ENCODE data around the gene ITGB6. TPM values are rescaled to one million over a fixed set of nuclear protein-coding genes. Genes with fewer than 3 reads are reported as not detected.

ITGB6 gene
- total and polyA plus RNA-seq, 2 of the 4 experiments (the other 2 are of a cell fraction): under 0.01 TPM; not detected in 1

DNA sequence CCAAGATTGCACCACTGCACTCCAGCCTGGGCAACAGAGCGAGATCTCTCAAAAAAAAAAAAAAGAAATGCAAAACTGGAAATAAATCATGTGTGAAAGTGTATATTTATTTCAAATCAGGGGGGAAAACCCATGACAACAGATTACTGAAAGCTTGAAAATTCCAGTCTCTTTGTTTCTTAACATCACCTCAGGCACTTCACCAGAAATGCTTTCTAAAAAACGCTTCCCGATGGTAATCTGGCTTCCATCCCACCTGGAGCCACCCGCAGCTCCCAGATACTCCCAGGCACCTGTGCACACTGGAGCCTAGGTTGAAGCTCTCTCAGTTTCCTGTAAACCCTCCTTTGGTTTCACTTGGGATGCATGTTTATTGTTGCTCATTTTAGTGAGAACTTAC lies 7.2 kb upstream of the ITGB6 start:
- no TSS peak for BruUV-seq (replicated peaks)
- 0 out of 2 replicates have a peak overlapping the region, but pooled peaks have one; percentile 15 for H3K56ac ChIP-seq (ENCODE audit: extremely low read depth, insufficient read depth, low read length)
- dilution Hi-C loops (cut with HindIII; ENCODE audit: low sequenced_read_pairs, unreplicated experiment) (no loop called here), intact Hi-C loops (cut with micrococcal nuclease) (no loop called here), in situ Hi-C loops (cut with MboI; ENCODE audit: low sequenced_read_pairs) (no loop called here)
- H4K5ac ChIP-seq (ENCODE audit: low read depth, low read length): peak overlapping the region; percentile 59; the same call in 1 of the 2 replicates
- H2BK15ac ChIP-seq (ENCODE audit: low read depth, low read length): peak overlapping the region; percentile 75; the same call in 1 of the 3 replicates
- H3K9ac ChIP-seq (ENCODE audit: low read depth, low read length): no peak overlapping the region
- H4K20me1 ChIP-seq (ENCODE audit: insufficient read depth, low read length): no peaks in the 10 kb centered on the region
- peak overlapping the region; percentile 92 for H3K4ac ChIP-seq (ENCODE audit: low read depth, low read length)
- H3K27ac ChIP-seq (ENCODE audit: insufficient read depth, low read length): 0 out of 2 replicates have a peak overlapping the region, but pooled peaks have one; percentile 42
- H3K18ac ChIP-seq (ENCODE audit: low read depth, low read length): peak overlapping the region; percentile 40; the same call in 1 of the 2 replicates
- POLR2A ChIA-PET (ENCODE audit: unreplicated experiment): no interaction called here
- H2BK120ac ChIP-seq (ENCODE audit: low read depth, low read length): peak overlapping the region; percentile 79
- no peak overlapping the region for H2AK9ac ChIP-seq (replicated peaks; ENCODE audit: low read depth, low read length, poor library complexity)
- no peak overlapping the region for H2AFZ ChIP-seq (replicated peaks; ENCODE audit: low read length, poor library complexity)
- no peak overlapping the region for H3K23ac ChIP-seq (ENCODE audit: low read depth, low read length)
- ATAC-seq (ENCODE audit: low read depth) (no peak), DNase-seq (no peak)
- peak overlapping the region; percentile 91 for H2BK5ac ChIP-seq (ENCODE audit: low read depth, low read length, poor library complexity, severe bottlenecking)
- peaks cover 34% of the 10 kb centered on the region for H3K9me1 ChIP-seq (ENCODE audit: insufficient read depth, low read length)
- CTCF ChIA-PET: interaction anchor here (1.4 to 1.6 kb wide), 2 partner anchors 44 to 856 kb away, joined by 4 read pairs; no protein-coding TSS in a partner anchor
- H3K79me1 ChIP-seq (ENCODE audit: low read depth in 1 of 2, low read length in 2 of 2): 0 out of 4 replicates have a peak, but pooled peaks cover 0 to 7% of the 10 kb centered on the region in 2 experiments
- H2BK20ac ChIP-seq (ENCODE audit: low read depth, low read length): peak overlapping the region; percentile 77
- H4K8ac ChIP-seq (ENCODE audit: low read depth in 2 of 2, low read length in 2 of 2): peak overlapping the region; percentile 73 to 86; a peak in 2 of 4 replicates
- peaks cover 35% of the 10 kb centered on the region for H3K4me1 ChIP-seq (ENCODE audit: control insufficient read depth, insufficient read depth, low read length)
- H3K4me3 ChIP-seq (ENCODE audit: insufficient read depth, low read depth, low read length): no peak overlapping the region
- H3K4me2 ChIP-seq (ENCODE audit: low read depth, low read length): no peak overlapping the region
- no peaks in the 10 kb centered on the region for H3K9me3 ChIP-seq (ENCODE audit: control insufficient read depth, insufficient read depth, low read length)
- no peak overlapping the region; the same call in 1 of the 2 replicates for H3K14ac ChIP-seq (replicated peaks; ENCODE audit: low read depth, low read length)
- H3K27me3 ChIP-seq (ENCODE audit: control insufficient read depth, insufficient read depth, low read length): no peaks in the 10 kb centered on the region
- 100% methylated on average over 1 of the region's 4 CpGs; no CpG with 5 or more reads in 1 of the 2 experiments for WGBS, 2 experiments (ENCODE audit: extremely low coverage in 2 of 2, insufficient read length in 1 of 2)
- TF ChIP-seq MXI1 (IDR thresholded peaks at IDR 0.05; ENCODE audit: borderline replicate concordance, low read depth, low read length) (no peak), MAFK (IDR thresholded peaks at IDR 0.05; ENCODE audit: low read depth, low read length) (no peak), BHLHE40 (IDR thresholded peaks at IDR 0.05; ENCODE audit: low read depth, low read length) (no peak), POLR2A (IDR thresholded peaks at IDR 0.05; ENCODE audit: low read depth, low read length) (no peak), RCOR1 (IDR thresholded peaks at IDR 0.05; ENCODE audit: insufficient replicate concordance, low read length) (no peak), RAD21 (IDR thresholded peaks at IDR 0.05; ENCODE audit: low read length) (no peak), CHD1 (IDR thresholded peaks at IDR 0.05; ENCODE audit: low read depth, low read length) (no peak), NFE2L2 (IDR thresholded peaks at IDR 0.05; ENCODE audit: low read depth, low read length) (no peak), MAZ (IDR thresholded peaks at IDR 0.05; ENCODE audit: borderline replicate concordance, low read depth, low read length) (no peak), CEBPB (IDR thresholded peaks at IDR 0.05; ENCODE audit: low read depth, low read length) (no peak), SMC3 (IDR thresholded peaks at IDR 0.05; ENCODE audit: low read depth, low read length) (no peak)
- TF ChIP-seq, protein P1, sequence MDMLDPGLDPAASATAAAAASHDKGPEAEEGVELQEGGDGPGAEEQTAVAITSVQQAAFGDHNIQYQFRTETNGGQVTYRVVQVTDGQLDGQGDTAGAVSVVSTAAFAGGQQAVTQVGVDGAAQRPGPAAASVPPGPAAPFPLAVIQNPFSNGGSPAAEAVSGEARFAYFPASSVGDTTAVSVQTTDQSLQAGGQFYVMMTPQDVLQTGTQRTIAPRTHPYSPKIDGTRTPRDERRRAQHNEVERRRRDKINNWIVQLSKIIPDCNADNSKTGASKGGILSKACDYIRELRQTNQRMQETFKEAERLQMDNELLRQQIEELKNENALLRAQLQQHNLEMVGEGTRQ (IDR thresholded peaks at IDR 0.05; ENCODE audit: low read depth, low read length): no peak
- TF ChIP-seq, protein P2, sequence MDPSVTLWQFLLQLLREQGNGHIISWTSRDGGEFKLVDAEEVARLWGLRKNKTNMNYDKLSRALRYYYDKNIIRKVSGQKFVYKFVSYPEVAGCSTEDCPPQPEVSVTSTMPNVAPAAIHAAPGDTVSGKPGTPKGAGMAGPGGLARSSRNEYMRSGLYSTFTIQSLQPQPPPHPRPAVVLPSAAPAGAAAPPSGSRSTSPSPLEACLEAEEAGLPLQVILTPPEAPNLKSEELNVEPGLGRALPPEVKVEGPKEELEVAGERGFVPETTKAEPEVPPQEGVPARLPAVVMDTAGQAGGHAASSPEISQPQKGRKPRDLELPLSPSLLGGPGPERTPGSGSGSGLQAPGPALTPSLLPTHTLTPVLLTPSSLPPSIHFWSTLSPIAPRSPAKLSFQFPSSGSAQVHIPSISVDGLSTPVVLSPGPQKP (IDR thresholded peaks at IDR 0.05; ENCODE audit: borderline replicate concordance, low read depth, low read length): no peak
- TF ChIP-seq, protein P3, sequence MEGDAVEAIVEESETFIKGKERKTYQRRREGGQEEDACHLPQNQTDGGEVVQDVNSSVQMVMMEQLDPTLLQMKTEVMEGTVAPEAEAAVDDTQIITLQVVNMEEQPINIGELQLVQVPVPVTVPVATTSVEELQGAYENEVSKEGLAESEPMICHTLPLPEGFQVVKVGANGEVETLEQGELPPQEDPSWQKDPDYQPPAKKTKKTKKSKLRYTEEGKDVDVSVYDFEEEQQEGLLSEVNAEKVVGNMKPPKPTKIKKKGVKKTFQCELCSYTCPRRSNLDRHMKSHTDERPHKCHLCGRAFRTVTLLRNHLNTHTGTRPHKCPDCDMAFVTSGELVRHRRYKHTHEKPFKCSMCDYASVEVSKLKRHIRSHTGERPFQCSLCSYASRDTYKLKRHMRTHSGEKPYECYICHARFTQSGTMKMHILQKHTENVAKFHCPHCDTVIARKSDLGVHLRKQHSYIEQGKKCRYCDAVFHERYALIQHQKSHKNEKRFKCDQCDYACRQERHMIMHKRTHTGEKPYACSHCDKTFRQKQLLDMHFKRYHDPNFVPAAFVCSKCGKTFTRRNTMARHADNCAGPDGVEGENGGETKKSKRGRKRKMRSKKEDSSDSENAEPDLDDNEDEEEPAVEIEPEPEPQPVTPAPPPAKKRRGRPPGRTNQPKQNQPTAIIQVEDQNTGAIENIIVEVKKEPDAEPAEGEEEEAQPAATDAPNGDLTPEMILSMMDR (conservative IDR thresholded peaks at IDR 0.05; ENCODE audit: low read depth, low read length): no peak
- H2AK5ac ChIP-seq (ENCODE audit: low read depth, low read length): no peak overlapping the region
- H4K91ac ChIP-seq (ENCODE audit: insufficient read depth, low read depth, low read length): peak overlapping the region; percentile 63; the same call in 1 of the 2 replicates
- no peaks in the 10 kb centered on the region for H3K36me3 ChIP-seq (ENCODE audit: control insufficient read depth, insufficient read depth, low read length)
